K562 (cell line): ENCODE measurements around the gene PBX1. TPM values are rescaled to one million over a fixed set of nuclear protein-coding genes. Genes with fewer than 3 reads are reported as not detected.
A peak's percentile ranks its signal among the peaks of the same experiment; 100 is the strongest.

Source experiments
- AFF4 ChIP-seq: sonication (generic); formaldehyde crosslinking; IDR thresholded peaks from 2 replicates; pipeline ENCODE4 v1.8.0; 2023; ENCODE audit warnings: mild to moderate bottlenecking, missing genetic modification reagents
- ARID3A ChIP-seq: IDR thresholded peaks from 2 replicates; pipeline ENCODE4 v1.6.1; 2012; ENCODE audit warnings: low read depth, low read length, improper control_type of control experiment, borderline replicate concordance
- CBX8 ChIP-seq: fragments of 200-600 bp; sonication (generic); IDR thresholded peaks from 2 replicates; pipeline ENCODE4 v1.6.1; 2012; ENCODE audit warnings: borderline replicate concordance, mixed run types, low read depth, mild to moderate bottlenecking, moderate library complexity, mixed read lengths, low read length, control low read depth, inconsistent platforms; ENCODE audit not compliant: poor library complexity, severe bottlenecking; ENCODE audit errors: extremely low read depth
- CCNT2 ChIP-seq: IDR thresholded peaks from 2 replicates; pipeline ENCODE4 v1.6.1; 2011; ENCODE audit warnings: borderline replicate concordance, low read depth, mild to moderate bottlenecking, moderate library complexity, mixed read lengths, low read length; ENCODE audit not compliant: insufficient read length; ENCODE audit errors: extremely low read depth
- CREB3L1 ChIP-seq: fragments of 450-650 bp; IDR thresholded peaks from 2 replicates; pipeline ENCODE4 v1.6.1; 2014; ENCODE audit warnings: low read depth, mild to moderate bottlenecking, moderate library complexity, borderline replicate concordance
- EGR1 ChIP-seq: fragments of 450-650 bp; conservative IDR thresholded peaks from 2 replicates; pipeline ENCODE4 v1.6.1; 2017; ENCODE audit warnings: mild to moderate bottlenecking
- FOSL1 ChIP-seq: fragments of 200-800 bp; sonication (Bioruptor generic); conservative IDR thresholded peaks from 2 replicates; pipeline ENCODE4 v1.6.1; 2016; ENCODE audit warnings: missing genetic modification characterization, missing compliant biosample characterization
- HMG20B ChIP-seq: fragments of 250-450 bp; sonication (Bioruptor Pico); IDR thresholded peaks from 2 replicates; pipeline ENCODE4 v1.5.0; 2021; ENCODE audit warnings: mild to moderate bottlenecking
- KDM2B ChIP-seq: fragments of 250-450 bp; sonication (Bioruptor Pico); IDR thresholded peaks from 2 replicates; pipeline ENCODE4 v1.8.0; 2021; ENCODE audit warnings: mild to moderate bottlenecking, moderate library complexity
- MAFG ChIP-seq: fragments of 450-650 bp; conservative IDR thresholded peaks from 2 replicates; pipeline ENCODE4 v1.6.1; 2016; ENCODE audit warnings: missing genetic modification characterization, missing compliant biosample characterization
- MED1 ChIP-seq: sonication (generic); formaldehyde crosslinking; IDR thresholded peaks from 2 replicates; pipeline ENCODE4 v1.8.1; 2023; ENCODE audit warnings: missing genetic modification reagents, borderline replicate concordance
- RNF219 ChIP-seq: fragments of 250-450 bp; sonication (Bioruptor Pico); IDR thresholded peaks from 2 replicates; pipeline ENCODE4 v1.5.0; 2022; ENCODE audit warnings: mild to moderate bottlenecking
- SMARCA5 ChIP-seq: fragments of 450-650 bp; IDR thresholded peaks from 2 replicates; pipeline ENCODE4 v1.6.1; 2016
- SP1 ChIP-seq: sonication (generic); formaldehyde crosslinking; IDR thresholded peaks from 2 replicates; pipeline ENCODE4 v1.8.1; 2022; ENCODE audit warnings: mild to moderate bottlenecking, missing genetic modification reagents
- STAT5A ChIP-seq: IDR thresholded peaks from 2 replicates; pipeline ENCODE4 v1.6.1; 2012; ENCODE audit warnings: low read length, inconsistent platforms, borderline replicate concordance
- STAT5B ChIP-seq: fragments of 250-450 bp; sonication (Bioruptor Pico); IDR thresholded peaks from 2 replicates; pipeline ENCODE4 v1.8.0; 2021; ENCODE audit warnings: mild to moderate bottlenecking, inconsistent platforms
- ZC3H11A ChIP-seq: IDR thresholded peaks from 2 replicates; pipeline ENCODE4 v1.6.1; 2012; ENCODE audit warnings: low read depth, low read length, improper control_type of control experiment
- ZNF175 ChIP-seq: fragments of 200-800 bp; sonication (Bioruptor generic); IDR thresholded peaks from 2 replicates; pipeline ENCODE4 v1.6.1; 2016; ENCODE audit warnings: low read depth, mild to moderate bottlenecking, missing genetic modification characterization, missing compliant biosample characterization
- ZNF324 ChIP-seq: fragments of 250-450 bp; sonication (Bioruptor Pico); IDR thresholded peaks from 2 replicates; pipeline ENCODE4 v1.4.0; 2020; ENCODE audit warnings: mild to moderate bottlenecking
- ZNF668 ChIP-seq: fragments of 250-450 bp; sonication (Bioruptor Pico); IDR thresholded peaks from 2 replicates; pipeline ENCODE4 v1.8.0; 2022; ENCODE audit warnings: mild to moderate bottlenecking, inconsistent platforms
- polyA plus RNA-seq, 8 experiments: library from polyadenylated mRNA; depleted of rRNA in 4 of 8; stranded (reverse) in 5 of 8; unstranded in 3 of 8; fragments of >200 nt; fragmentation: Nextera tagmentation in 2 of 8; fragmentation: Illumina TruSeq in 1 of 8; extraction: Ambion mirVana in 2 of 8; extraction: Trizol in 1 of 8; gene quantifications; 2 replicates each; pipeline versions ENCODE4 v1.2.1 to v1.2.3, GENCODE V29; 2011 to 2014; ENCODE audit warnings: inconsistent platforms in 1 of 8, missing spikeins in 1 of 8
- total RNA-seq, 7 experiments: library from RNA; depleted of rRNA in 6 of 7; stranded (reverse); fragments of >200 nt in 6 of 7; fragmentation: Illumina TruSeq in 2 of 7; extraction: Trizol in 2 of 7; gene quantifications; 2 replicates each; pipeline versions ENCODE4 v1.2.1 to v1.2.3, GENCODE V29; 2011 to 2021; ENCODE audit warnings: low replicate concordance in 1 of 7

The PBX1 gene
- total and polyA plus RNA-seq, 9 of the 15 experiments (the other 6 are each of a cell fraction or from before 2014, with no cell fraction given): 0.03 to 0.62 (median 0.17) TPM

GRCh38 chr1:164772635-164773034 is 213.7 kb downstream of the PBX1 start (continued):
- TF ChIP-seq HMG20B (CRISPR knock-in tag) (no peak), SP1 (no peak), KDM2B (CRISPR knock-in tag) (no peak), MAFG (tag) (0 out of 2 replicates have a peak, but pooled peaks have one; percentile 17), ZNF175 (CRISPR knock-in tag) (no peak), AFF4 (CRISPR knock-in tag) (no peak), SMARCA5 (no peak), ZC3H11A (no peak), CREB3L1 (no peak), CBX8 (no peak), EGR1 (0 out of 2 replicates have a peak, but pooled peaks have one; percentile 7), ARID3A (no peak), STAT5B (no peak), ZNF668 (CRISPR knock-in tag) (no peak), STAT5A (peak; percentile 69; the same call in 1 of the 2 replicates), ZNF324 (no peak), CCNT2 (peak; percentile 84), RNF219 (CRISPR knock-in tag) (no peak), MED1 (CRISPR knock-in tag) (no peak), FOSL1 (tag) (peak; percentile 90)
